Right renal cortex interstitium (tissue), 3 donors: ENCODE measurements around the gene PLAGL1. TPM values are rescaled to one million over a fixed set of nuclear protein-coding genes. Genes with fewer than 3 reads are reported as not detected.
A peak's percentile ranks its signal among the peaks of the same experiment; 100 is the strongest.
"Not testable (repeated sequence)": the region's sequence is repeated elsewhere in the genome, so short reads cannot be mapped to it uniquely, and the experiment has no call there.

Experiments used
- DNase-seq, 3 donors: peaks; one replicate each; pipeline ENCODE4 v3.0.0-alpha.2; 2013; ENCODE audit warnings: low read depth in 3 of 3, low spot score in 2 of 3
- polyA plus RNA-seq, 3 donors: library from polyadenylated mRNA; unstranded; fragments of 120-200 nt; gene quantifications; one replicate each; pipeline ENCODE4 v1.2.1, GENCODE V29; 2013; ENCODE audit not compliant: insufficient read length in 3 of 3

Gene PLAGL1
- polyA plus RNA-seq, 3 donors, result 67.2 to 73.1 (median 68.5) TPM

DNA sequence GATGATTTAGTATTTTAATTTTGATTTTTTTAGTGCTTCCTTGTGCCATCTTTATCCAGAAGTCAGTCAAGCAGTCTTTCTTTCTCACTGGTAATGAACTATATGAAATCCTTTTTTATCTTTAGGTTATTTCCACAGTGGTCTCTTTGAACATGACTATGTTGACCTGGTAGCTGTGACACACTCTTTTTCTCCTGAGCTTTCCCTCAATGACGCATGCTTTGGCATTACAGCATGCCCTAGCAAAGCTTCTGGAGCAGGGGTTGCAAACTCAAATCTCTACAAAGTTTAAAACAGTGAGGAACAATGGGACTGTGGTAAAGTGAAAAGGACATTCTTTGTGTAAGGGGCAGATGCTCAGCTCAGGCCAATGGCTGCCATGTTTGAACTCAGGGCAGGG lies 4.5 kb upstream of the PLAGL1 start:
- no peak for DNase-seq

DNA sequence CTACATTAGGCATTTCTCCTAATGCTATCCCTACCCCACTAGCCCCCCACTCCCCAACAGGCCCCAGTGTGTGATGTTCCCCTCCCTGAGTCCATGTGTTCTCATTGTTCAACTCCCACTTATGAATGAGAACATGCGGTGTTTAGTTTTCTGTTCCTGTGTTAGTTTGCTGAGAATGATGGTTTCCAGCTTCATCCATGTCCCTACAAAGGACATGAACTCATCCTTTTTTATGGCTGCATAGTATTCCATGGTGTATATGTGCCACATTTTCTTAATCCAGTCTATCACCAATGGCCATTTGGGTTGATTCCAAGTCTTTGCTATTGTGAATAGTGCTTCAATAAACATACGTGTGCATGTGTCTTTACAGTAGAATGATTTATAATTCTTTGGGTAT lies 1.6 kb upstream of the PLAGL1 start:
- DNase-seq, result not testable (repeated sequence)

GRCh38 chr6:144008846-144009245 lies 787 bp upstream of the PLAGL1 start:
- no peak for DNase-seq

GRCh38 chr6:144007478-144008119 lies 460 bp downstream of the PLAGL1 start:
- no peak for DNase-seq

DNA sequence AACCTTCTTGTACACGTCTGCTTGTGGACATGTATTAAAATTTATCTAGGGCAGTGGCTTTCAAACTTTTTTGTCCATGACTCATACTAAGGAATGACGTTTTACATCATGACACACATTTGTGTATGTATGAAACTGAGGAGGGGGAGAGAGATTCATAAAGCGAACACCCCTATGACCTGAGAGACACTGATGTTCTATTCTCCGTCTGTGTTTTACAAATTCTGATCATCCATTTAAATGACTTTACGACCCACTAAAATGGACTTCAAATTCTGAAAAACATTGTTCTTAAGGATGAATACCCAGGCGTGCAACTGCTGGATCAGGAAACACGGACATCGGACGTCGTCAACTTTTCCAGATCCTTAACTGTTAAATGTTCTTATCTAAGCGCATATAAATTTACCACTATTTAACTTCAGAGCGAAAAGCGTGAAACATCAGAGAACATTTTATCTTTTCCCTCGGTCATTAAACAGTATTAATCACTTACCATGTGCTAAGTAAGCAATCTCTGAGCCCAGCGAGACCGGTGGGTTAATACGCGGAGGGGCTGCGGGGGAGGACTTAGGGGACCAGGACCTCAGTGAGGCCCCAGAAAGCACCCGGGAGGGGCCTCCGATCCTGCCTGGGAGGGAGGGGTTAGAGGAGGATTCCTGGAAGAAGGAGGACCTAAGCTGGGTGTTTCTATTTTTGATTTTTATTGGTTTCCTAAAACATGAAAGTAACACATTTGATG lies 1.2 kb downstream of the PLAGL1 start:
- DNase-seq, result peak in 1 of 3 donors; percentile 29

DNA sequence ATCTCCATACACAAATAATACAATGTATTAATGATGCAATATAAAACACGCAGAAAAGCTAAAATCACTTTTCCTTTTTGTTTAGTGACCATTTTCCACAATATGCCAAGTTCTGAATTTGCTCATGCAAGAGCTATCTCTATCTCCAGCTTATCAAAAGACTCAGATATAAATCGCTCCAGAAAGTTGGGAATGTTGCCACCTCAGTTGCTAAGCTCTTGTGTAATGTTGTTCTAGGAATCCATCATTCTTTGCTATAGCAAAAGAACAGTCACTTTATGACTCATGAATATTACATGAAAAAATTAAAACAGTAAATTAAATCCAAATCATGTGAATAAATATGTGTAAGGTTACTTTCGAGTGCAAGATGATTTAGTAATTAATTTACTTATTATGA lies 8.7 kb downstream of the PLAGL1 start:
- no peak for DNase-seq

DNA sequence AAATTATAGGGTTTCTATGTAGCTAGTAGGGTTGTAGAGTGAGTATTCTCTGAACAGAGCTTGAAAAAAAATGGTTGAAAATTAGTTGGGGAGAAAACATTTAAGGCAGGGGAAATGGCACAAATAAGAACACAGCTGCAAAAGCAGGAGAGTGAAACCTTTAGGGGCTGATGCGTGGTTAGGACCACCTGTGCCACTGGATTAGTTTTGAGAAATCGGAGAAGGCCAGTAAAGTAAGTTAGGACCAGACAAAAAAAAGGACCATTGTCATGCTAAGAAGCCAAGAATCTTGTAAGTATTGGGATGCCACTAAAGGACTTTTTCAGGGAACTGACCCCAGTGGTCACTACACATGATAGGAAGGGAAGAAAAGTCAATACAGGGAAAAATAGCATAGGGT lies 9.4 kb downstream of the PLAGL1 start:
- no peak for DNase-seq

GRCh38 chr6:143993965-143994646 lies 14.0 kb downstream of the PLAGL1 start:
- DNase-seq, result no peak

DNA sequence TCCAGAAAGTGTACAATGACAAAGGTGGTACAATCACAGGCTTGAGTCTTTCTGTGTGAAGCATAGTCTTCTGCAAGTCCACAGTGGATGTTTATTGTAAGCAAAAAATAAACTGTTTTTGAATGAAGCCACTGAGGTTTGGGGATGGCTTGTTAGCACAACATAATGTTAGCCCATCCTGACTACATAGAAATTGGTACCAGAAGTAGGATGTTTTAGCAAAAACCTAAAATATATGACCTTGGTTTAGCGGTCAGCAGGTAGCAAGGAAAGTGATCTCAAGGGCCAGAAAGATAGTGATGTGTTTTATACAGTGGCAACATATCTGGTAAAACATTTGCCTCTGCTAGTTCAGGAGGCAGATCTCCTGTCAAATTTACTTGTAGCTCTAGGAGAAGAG lies 15.8 kb downstream of the PLAGL1 start:
- no peak for DNase-seq

- no peak for DNase-seq
Observed at GRCh38 chr6:143986463-143987065, 21.5 kb downstream of the PLAGL1 start.

DNA sequence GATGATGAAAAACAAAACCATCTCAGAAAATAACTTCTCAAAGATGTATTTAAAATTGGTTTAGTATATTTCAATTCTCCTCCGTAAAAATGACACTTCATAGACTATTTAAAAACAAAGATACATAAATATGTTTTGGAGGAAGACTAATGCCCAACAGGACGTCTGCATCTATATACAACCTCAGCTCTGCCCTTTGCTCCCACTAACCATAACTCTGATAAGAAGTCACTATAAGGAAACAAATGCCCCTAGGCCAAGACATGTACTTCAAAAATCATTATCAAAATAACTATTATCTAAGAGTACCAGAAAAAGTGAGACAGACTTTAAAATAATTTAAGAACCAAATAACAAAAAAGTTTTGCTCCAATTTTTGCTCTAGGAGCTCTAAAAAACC lies 23.4 kb downstream of the PLAGL1 start:
- no peak for DNase-seq

- DNase-seq, result no peak
Observed at GRCh38 chr6:143982968-143983367, 25.1 kb downstream of the PLAGL1 start.

DNA sequence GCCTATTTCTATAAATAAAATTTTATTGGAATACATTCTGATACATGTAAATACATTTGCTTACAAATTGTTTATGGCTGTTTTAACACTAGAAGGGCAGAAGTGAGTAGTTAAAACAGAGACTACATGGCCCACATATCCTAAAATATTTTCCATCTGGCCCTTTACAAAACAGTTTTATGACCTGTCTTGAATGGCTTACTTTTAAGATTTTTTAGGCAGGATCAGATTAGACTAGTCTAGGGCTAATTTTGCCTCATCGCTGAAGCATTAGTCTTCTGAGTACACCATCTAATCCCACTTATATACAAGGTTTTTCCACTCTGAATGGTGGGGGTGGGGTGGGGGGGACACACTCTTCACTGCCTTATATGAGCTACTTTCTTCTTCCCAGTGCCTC lies 27.1 kb downstream of the PLAGL1 start:
- DNase-seq, result no peak

DNA sequence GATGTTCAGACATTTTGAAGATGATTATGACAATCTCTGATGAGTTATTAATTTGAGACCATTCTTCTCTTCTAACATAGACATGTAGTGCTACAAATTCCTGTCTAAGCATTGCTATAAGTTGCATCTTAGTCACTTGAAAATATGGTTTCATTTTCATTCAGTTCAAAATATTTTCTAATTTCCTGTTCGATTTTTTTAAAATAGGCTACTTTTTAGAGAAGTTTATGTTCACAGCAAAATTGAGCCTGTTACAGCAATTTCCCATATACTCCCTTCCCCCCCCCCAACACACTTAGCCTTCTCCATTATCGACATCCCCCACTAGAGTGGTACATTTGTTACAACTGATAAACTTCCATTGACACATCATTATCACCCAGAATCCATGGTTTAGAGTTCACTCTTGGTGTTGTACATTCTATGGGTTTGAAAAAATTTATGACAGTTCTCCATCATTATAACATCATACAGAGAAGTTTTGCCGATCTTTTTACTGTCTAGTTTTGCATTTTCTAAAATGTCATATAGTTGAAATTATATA lies 31.2 kb downstream of the PLAGL1 start:
- DNase-seq, result no peak

DNA sequence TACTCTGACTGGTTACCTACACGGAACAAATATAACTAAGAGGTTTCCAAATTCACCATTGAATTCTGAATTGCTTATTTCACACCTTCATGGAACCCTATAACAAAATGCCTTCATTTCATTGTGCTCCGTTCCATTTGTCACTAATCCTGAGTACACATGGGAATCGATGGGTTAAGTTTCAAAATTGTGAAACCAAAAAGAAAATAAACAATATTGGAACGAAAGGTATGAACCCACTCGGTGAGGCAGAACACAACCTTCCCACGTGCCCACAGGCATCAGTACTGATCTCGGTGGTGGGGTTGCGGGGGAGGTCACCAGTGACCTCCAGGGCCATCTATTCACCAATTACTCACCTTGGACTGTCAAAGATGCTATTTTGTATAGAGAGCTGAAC lies 34.0 kb downstream of the PLAGL1 start:
- no peak for DNase-seq

GRCh38 chr6:143973097-143973966 lies 34.7 kb downstream of the PLAGL1 start:
- no peak for DNase-seq

DNA sequence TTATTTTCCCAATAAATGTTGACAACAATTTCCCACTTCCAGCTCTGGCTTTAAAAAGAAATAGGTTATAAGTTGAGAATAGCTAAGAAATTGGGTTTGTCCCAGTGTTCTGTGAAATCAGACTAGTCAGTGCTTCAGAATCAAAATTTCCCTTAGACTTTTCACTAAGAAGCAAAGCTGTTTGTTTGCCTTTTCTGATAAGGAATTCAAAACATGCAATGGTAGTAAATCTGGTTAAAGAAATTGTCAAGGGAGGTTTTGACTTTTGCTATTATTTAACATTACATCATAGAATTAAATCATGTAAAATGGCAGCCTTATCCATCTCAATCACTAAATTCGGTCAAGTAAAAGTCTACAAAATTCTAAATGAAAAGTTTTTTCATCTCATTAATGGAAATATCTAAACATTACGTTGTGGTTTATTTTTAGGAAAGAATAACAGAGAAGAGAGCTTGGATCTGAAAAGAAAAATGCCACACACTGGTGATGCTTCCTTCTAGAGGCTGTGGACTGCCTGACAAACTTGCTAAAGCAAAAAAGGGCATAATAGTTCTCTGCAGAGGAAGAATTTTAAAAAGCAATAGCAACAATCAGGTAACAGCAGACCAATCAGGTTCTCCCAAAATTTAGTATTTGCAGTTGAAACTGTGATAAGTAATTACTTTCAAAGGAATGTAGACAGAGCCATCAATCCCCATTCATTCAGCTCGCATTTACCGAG lies 36.4 kb downstream of the PLAGL1 start:
- DNase-seq, result no peak

DNA sequence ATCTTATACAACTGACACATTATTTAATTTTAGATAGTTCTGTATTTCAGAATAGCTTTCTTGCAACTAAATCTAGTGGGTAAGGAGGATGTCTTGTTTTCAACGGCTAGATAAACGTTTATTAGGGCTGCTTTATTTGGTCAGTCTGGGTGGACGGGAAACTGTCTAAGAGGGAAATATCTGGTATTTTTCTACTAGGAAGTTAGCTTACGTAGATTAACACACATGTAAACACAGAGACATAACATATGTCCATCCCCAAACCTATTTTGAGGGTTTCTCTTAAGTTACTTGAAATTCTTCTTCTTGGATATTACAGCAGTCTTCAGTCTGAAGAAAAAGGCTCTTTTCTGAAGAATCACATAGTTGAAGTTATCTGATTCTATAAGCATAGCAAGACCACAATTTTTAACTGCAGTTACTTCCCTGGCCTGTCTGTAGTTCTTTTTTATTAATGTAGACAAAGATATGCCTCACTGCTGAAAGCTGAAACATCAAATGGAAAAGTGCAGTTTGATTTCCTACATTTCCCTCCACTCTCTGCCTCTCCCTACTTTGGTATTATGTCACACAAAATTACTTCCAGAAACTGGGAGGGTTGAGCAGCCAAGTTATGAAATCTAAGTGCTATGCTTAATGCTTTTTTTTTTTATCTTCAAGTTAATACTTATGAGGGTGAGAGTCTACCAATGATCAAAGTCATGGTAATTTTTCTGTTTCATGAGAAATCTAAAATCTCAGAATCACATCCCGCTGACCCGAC lies 37.4 kb downstream of the PLAGL1 start:
- DNase-seq, result no peak

- no peak for DNase-seq
Observed at GRCh38 chr6:143969077-143969476, 39.0 kb downstream of the PLAGL1 start.
